A549 (cell line): Measurements from ENCODE around the gene ADSS1. TPM values are rescaled to one million over a fixed set of nuclear protein-coding genes. Genes with fewer than 3 reads are reported as not detected.
"Not testable (repeated sequence)": the region's sequence is repeated elsewhere in the genome, so short reads cannot be mapped to it uniquely, and the experiment has no call there.

Source experiments
- ATAC-seq, 2 experiments: fragments of 200-7000 bp in 1 of 2; fragments of >200 bp in 1 of 2; cut with Nextera tagmentation in 1 of 2; cut with Tn5 transposase in 1 of 2; 3 replicates each; pipeline versions ENCODE4 v1.8.0 to v1.9.1; 2018 to 2020; ENCODE audit warnings: mild to moderate bottlenecking in 1 of 2, moderate library complexity in 1 of 2
- CTCF ChIA-PET: fragments of 300-600 bp; sonication (Branson Sonifier 250); formaldehyde crosslinking; extraction: SDS; loops from one replicate; lab custom pipeline; 2021; ENCODE audit warnings: antibody characterized with exemption, inconsistent platforms; lab: Yijun Ruan, JAX
- POLR2A ChIA-PET: fragments of 350-600 bp; formaldehyde crosslinking; extraction: SDS; loops from one replicate; lab custom pipeline; 2021; ENCODE audit warnings: antibody characterized with exemption, inconsistent platforms; lab: Yijun Ruan, JAX
- DNase-seq, 2 experiments: peaks; one replicate each; pipeline versions ENCODE4 v3.0.0 to v3.0.0-alpha.2; 2011 to 2016; ENCODE audit warnings: low read depth in 1 of 2, low spot score in 1 of 2
- FAIRE-seq: peaks from 2 replicates; lab custom pipeline; 2011; peaks lifted over from hg19 to GRCh38; lab: Jason Lieb, UNC
- H3K27ac ChIP-seq, 2 experiments: fragments of >200 bp; sonication (Bioruptor Twin); formaldehyde crosslinking; 3 replicates each; pipeline ENCODE4 v1.5.1; 2016 to 2017
- H3K4me1 ChIP-seq: fragments of >200 bp; sonication (Bioruptor Twin); formaldehyde crosslinking; 3 replicates; pipeline ENCODE4 v1.6.1; 2016
- H3K4me2 ChIP-seq: fragments of >200 bp; sonication (Bioruptor Twin); formaldehyde crosslinking; 3 replicates; pipeline ENCODE4 v1.6.1; 2016
- H3K4me3 ChIP-seq: fragments of >200 bp; sonication (Bioruptor Twin); formaldehyde crosslinking; 3 replicates; pipeline ENCODE4 v1.5.1; 2016
- H3K9me3 ChIP-seq: fragments of >200 bp; sonication (Bioruptor Twin); formaldehyde crosslinking; 3 replicates; pipeline ENCODE4 v1.6.1; 2016
- ATOH8 ChIP-seq: fragments of 250-450 bp; sonication (Bioruptor Pico); IDR thresholded peaks from 2 replicates; pipeline ENCODE4 v1.5.0; 2020; ENCODE audit warnings: low read depth, mild to moderate bottlenecking, moderate library complexity
- BCL3 ChIP-seq: fragments of >200 bp; sonication (Bioruptor Twin); formaldehyde crosslinking; IDR thresholded peaks from 3 replicates; pipeline ENCODE4 v1.6.1; 2016
- BHLHE40 ChIP-seq: IDR thresholded peaks from 2 replicates; pipeline ENCODE4 v1.6.1; 2012; ENCODE audit warnings: low read depth, low read length, inconsistent platforms
- CHD4 ChIP-seq: fragments of 200-600 bp; sonication (generic); IDR thresholded peaks from 2 replicates; pipeline ENCODE4 v1.6.1; 2016; ENCODE audit warnings: antibody characterized with exemption, mild to moderate bottlenecking, borderline replicate concordance
- E2F6 ChIP-seq: IDR thresholded peaks from 2 replicates; pipeline ENCODE4 v1.6.1; 2012; ENCODE audit warnings: low read depth, borderline replicate concordance
- KDM1A ChIP-seq: fragments of 200-600 bp; sonication (generic); IDR thresholded peaks from 2 replicates; pipeline ENCODE4 v1.6.1; 2016; ENCODE audit warnings: low read depth, mild to moderate bottlenecking
- MAZ ChIP-seq: fragments of 150-350 bp; IDR thresholded peaks from 2 replicates; pipeline ENCODE4 v1.6.1; 2014; ENCODE audit warnings: antibody characterized with exemption, low read depth, low read length, borderline replicate concordance
- MYC ChIP-seq: IDR thresholded peaks from 2 replicates; pipeline ENCODE4 v1.6.1; 2012; ENCODE audit warnings: mild to moderate bottlenecking, inconsistent platforms, low read length, improper control_type of control experiment, borderline replicate concordance
- NFE2L2 ChIP-seq: fragments of 150-350 bp; conservative IDR thresholded peaks from 2 replicates; pipeline ENCODE4 v1.6.1; 2014; ENCODE audit warnings: low read length
- NR3C1 ChIP-seq: fragments of >200 bp; sonication (Bioruptor Twin); formaldehyde crosslinking; IDR thresholded peaks from 3 replicates; pipeline ENCODE4 v1.6.1; 2017
- SREBF2 ChIP-seq: fragments of 450-650 bp; IDR thresholded peaks from 2 replicates; pipeline ENCODE4 v1.6.1; 2014; ENCODE audit warnings: mild to moderate bottlenecking, moderate library complexity
- TFCP2L1 ChIP-seq: fragments of 250-450 bp; sonication (Bioruptor Pico); IDR thresholded peaks from 2 replicates; pipeline ENCODE4 v1.5.0; 2021; ENCODE audit warnings: mild to moderate bottlenecking
- WGBS: methylation state at CpG from one replicate; pipeline ENCODE4 v1.1.6; 2017; ENCODE audit errors: missing lambda C conversion rate; 5-methylcytosine and 5-hydroxymethylcytosine counted together
- polyA plus RNA-seq, 4 experiments: library from polyadenylated mRNA; depleted of rRNA in 3 of 4; stranded (reverse); fragments of >200 nt; fragmentation: RNase III in 1 of 4; extraction: RNeasy Plus Mini Kit Qiagen cat#74134 plus additional on column Dnase treatment in 1 of 4; gene quantifications; 2 replicates in 3 of 4; 3 replicates in 1 of 4; pipeline ENCODE4 v1.2.3, GENCODE V29; 2011 to 2017

The ADSS1 gene
- polyA plus RNA-seq, 2 of the 4 experiments (the other 2 are of a cell fraction) = 6.2 to 10.1 TPM

- Histone ChIP-seq H3K4me3 (no peak overlapping the region), H3K9me3 (no peaks in the 10 kb centered on the region; the same call in 2 of the 3 replicates), H3K4me1 (peaks cover 22% of the 10 kb centered on the region), H3K27ac (peak overlapping the region in 1 of 2 experiments; percentile 25; a peak in 1 of 6 replicates), H3K4me2 (peak overlapping the region; percentile 32; the same call in 1 of the 3 replicates)
- DNase-seq (no peak), ATAC-seq (no peak), FAIRE-seq (no peak)
- 62% methylated on average over 11 of the region's 11 CpGs for WGBS
- TF ChIP-seq CHD4 (no peak), ATOH8 (CRISPR knock-in tag) (no peak)
- POLR2A ChIA-PET = interaction anchor here (0.6 kb wide), 1 partner anchor 72 kb away, joined by 6 read pairs; no protein-coding TSS in a partner anchor
- CTCF ChIA-PET = interaction anchor here (0.6 to 4.7 kb wide), 3 partner anchors 12 to 25 kb away, joined by 3 to 31 read pairs (median 5); partner anchors contain the start of gene ADSS1
Observed at GRCh38 chr14:104749111-104749649, 25.2 kb downstream of the ADSS1 start.

- no peak for TF ChIP-seq MYC
- TF ChIP-seq KDM1A = no peak
- TF ChIP-seq NFE2L2 = no peak
- no peak for TF ChIP-seq E2F6
- FAIRE-seq = no peak
- H3K4me3 ChIP-seq = no peak overlapping the region
- H3K9me3 ChIP-seq = no peaks in the 10 kb centered on the region; the same call in 2 of the 3 replicates
- POLR2A ChIA-PET = no interaction called here
- H3K27ac ChIP-seq = peak overlapping the region in 1 of 2 experiments; percentile 25; a peak in 1 of 6 replicates
- CTCF ChIA-PET = interaction anchor here (0.7 to 4.7 kb wide), 4 partner anchors 14 to 84 kb away, joined by 3 to 31 read pairs (median 4); partner anchors contain the start of gene ADSS1
- WGBS = 81% methylated on average over 12 of the region's 12 CpGs
- H3K4me1 ChIP-seq = peaks cover 28% of the 10 kb centered on the region
- H3K4me2 ChIP-seq = no peak overlapping the region
- ATAC-seq = no peak
- DNase-seq = no peak
Observed at GRCh38 chr14:104750056-104750752, 26.2 kb downstream of the ADSS1 start.

GRCh38 chr14:104750753-104751057 lies 26.7 kb downstream of the ADSS1 start:
- ChIA-PET CTCF (interaction anchor here (0.7 to 4.7 kb wide), 4 partner anchors 14 to 85 kb away, joined by 3 to 31 read pairs (median 4); partner anchors contain the start of gene ADSS1), POLR2A (interaction anchor here (0.9 kb wide), 1 partner anchor 220 kb away, joined by 3 read pairs; no protein-coding TSS in a partner anchor)
- H3K9me3 ChIP-seq, H3K4me2 ChIP-seq, FAIRE-seq, ATAC-seq, H3K4me3 ChIP-seq, H3K27ac ChIP-seq: not testable (repeated sequence)
- 85% methylated on average over 5 of the region's 5 CpGs for WGBS
- DNase-seq = peak in 1 of 2 experiments; percentile 48
- H3K4me1 ChIP-seq = peaks cover 28% of the 10 kb centered on the region

- no peaks in the 10 kb centered on the region; the same call in 2 of the 3 replicates for H3K9me3 ChIP-seq
- TF ChIP-seq MAZ (no peak), BHLHE40 (no peak), BCL3 (no peak), TFCP2L1 (CRISPR knock-in tag) (0 out of 2 replicates have a peak, but pooled peaks have one; percentile 12), E2F6 (no peak), SREBF2 (no peak), NR3C1 (no peak)
- ChIA-PET POLR2A (interaction anchor here (0.9 to 1.4 kb wide), 7 partner anchors 17 to 219 kb away, joined by 3 to 7 read pairs (median 4); no protein-coding TSS in a partner anchor), CTCF (interaction anchor here (0.6 to 5.1 kb wide), 9 partner anchors 11 to 86 kb away, joined by 3 to 41 read pairs (median 4); partner anchors contain the start of gene ADSS1)
- H3K4me3 ChIP-seq = peak overlapping the region; percentile 49
- no peak for DNase-seq
- peak overlapping the region; percentile 70 to 89 for H3K27ac ChIP-seq
- FAIRE-seq = no peak
- ATAC-seq = no peak
- H3K4me1 ChIP-seq = peaks cover 28% of the 10 kb centered on the region
- WGBS = 73% methylated on average over 61 of the region's 90 CpGs
- peak overlapping the region; percentile 88 for H3K4me2 ChIP-seq
Observed at GRCh38 chr14:104751539-104752422, 27.8 kb downstream of the ADSS1 start.
